Stimulated activated CD8-positive, alpha-beta memory T cell treated with anti-CD3 and anti-CD28 coated beads, Interleukin-12 subunit alpha, Interleukin-12 subunit beta, amount 100 ng/mL, for 24 hours (primary cell): ENCODE results near the gene DNASE1L1.
A peak's percentile ranks its signal among the peaks of the same experiment; 100 is the strongest.
"Not testable (repeated sequence)": the region's sequence is repeated elsewhere in the genome, so short reads cannot be mapped to it uniquely, and the experiment has no call there.

Source experiments
- DNase-seq: peaks from one replicate; pipeline ENCODE4 v3.0.0-alpha.2; 2020; ENCODE audit errors: extremely low read depth

Gene DNASE1L1

GRCh38 chrX:154403858-154404257 is 5.2 kb downstream of the DNASE1L1 start:
- no peak for DNase-seq

GRCh38 chrX:154403192-154403591 is 5.9 kb downstream of the DNASE1L1 start:
- no peak for DNase-seq

- no peak for DNase-seq
Measured at GRCh38 chrX:154402622-154403127, 6.4 kb downstream of the DNASE1L1 start.

- DNase-seq: no peak
Measured at GRCh38 chrX:154401918-154402621, 7.0 kb downstream of the DNASE1L1 start.

- no peak for DNase-seq
Measured at GRCh38 chrX:154401045-154401799, 7.8 kb downstream of the DNASE1L1 start.

GRCh38 chrX:154400369-154400817 is 8.7 kb downstream of the DNASE1L1 start:
- not testable (repeated sequence) for DNase-seq

GRCh38 chrX:154399527-154400368 is 9.3 kb downstream of the DNASE1L1 start:
- no peak for DNase-seq

- DNase-seq: no peak
Measured at GRCh38 chrX:154398668-154399526, 10.2 kb downstream of the DNASE1L1 start.

- DNase-seq: peak; percentile 79
Measured at GRCh38 chrX:154397888-154398667, 11.0 kb downstream of the DNASE1L1 start, which contains the start of gene RPL10. TSS of gene RPL10 (plus strand) at chrX:154398377. CDS start at chrX:154398520, 143 bp downstream.

GRCh38 chrX:154396973-154397887 is 11.8 kb downstream of the DNASE1L1 start:
- DNase-seq: no peak

- not testable (repeated sequence) for DNase-seq
Measured at GRCh38 chrX:154396363-154396762, 12.7 kb downstream of the DNASE1L1 start.

- not testable (repeated sequence) for DNase-seq
Measured at GRCh38 chrX:154389812-154390747, 19.0 kb downstream of the DNASE1L1 start.

GRCh38 chrX:154388649-154389048 is 20.4 kb downstream of the DNASE1L1 start:
- DNase-seq: not testable (repeated sequence)

GRCh38 chrX:154388094-154388493 is 21.0 kb downstream of the DNASE1L1 start:
- not testable (repeated sequence) for DNase-seq

GRCh38 chrX:154384284-154384892 is 24.7 kb downstream of the DNASE1L1 start:
- no peak for DNase-seq

GRCh38 chrX:154383359-154384283 is 25.4 kb downstream of the DNASE1L1 start:
- no peak for DNase-seq
